ENCODE data around the gene ALAS1. TPM values are rescaled to one million over a fixed set of nuclear protein-coding genes. Genes with fewer than 3 reads are reported as not detected.
"Not testable (repeated sequence)": the region's sequence is repeated elsewhere in the genome, so short reads cannot be mapped to it uniquely, and the experiment has no call there.

Gene ALAS1
- total RNA-seq, 1 experiment from 2014 or later: 71.2 TPM

DNA sequence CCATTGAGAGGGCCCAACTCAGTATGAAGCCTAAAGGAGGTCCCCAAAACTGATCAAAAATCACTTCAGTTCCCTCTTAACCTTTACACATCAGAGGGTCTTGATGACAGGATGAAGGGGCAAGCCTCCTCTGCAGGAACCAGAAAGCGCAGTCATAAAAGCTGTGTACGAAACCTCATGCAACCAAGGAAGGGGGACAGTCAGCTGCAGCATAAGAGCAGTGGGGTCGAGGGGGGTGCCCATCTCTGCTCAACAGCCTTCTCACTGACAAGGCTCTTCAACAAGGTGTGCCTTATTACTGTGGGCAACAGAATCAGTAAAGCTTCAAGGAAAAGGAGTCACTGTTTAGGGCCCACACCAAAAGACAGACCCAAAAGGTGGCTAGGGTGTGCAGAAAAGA is 47.6 kb upstream of the ALAS1 start:
- Histone ChIP-seq H3K9me2 (ENCODE audit: insufficient read depth) (no peaks in the 10 kb centered on the region), H3F3A (ENCODE audit: insufficient read depth, low read depth) (peaks cover 16% of the 10 kb centered on the region), H3K79me2 (ENCODE audit: low read depth) (peaks cover 8% of the 10 kb centered on the region; the same call in 1 of the 2 replicates), H3K36me3 (ENCODE audit: low read depth) (no peaks in the 10 kb centered on the region; the same call in 1 of the 2 replicates), H3K27ac (no peak overlapping the region), H3K4me3 (no peak overlapping the region), H3K9me3 (ENCODE audit: insufficient read depth, low read depth) (no peaks in the 10 kb centered on the region), H3K27me3 (ENCODE audit: insufficient read depth, low read depth) (no peaks in the 10 kb centered on the region), H2AFZ (no peak overlapping the region), H3K4me2 (no peak overlapping the region), H4K20me1 (ENCODE audit: insufficient read depth) (no peaks in the 10 kb centered on the region), H3K4me1 (replicated peaks; ENCODE audit: insufficient read depth) (peaks cover 16% of the 10 kb centered on the region)
- TF ChIP-seq, protein P1, sequence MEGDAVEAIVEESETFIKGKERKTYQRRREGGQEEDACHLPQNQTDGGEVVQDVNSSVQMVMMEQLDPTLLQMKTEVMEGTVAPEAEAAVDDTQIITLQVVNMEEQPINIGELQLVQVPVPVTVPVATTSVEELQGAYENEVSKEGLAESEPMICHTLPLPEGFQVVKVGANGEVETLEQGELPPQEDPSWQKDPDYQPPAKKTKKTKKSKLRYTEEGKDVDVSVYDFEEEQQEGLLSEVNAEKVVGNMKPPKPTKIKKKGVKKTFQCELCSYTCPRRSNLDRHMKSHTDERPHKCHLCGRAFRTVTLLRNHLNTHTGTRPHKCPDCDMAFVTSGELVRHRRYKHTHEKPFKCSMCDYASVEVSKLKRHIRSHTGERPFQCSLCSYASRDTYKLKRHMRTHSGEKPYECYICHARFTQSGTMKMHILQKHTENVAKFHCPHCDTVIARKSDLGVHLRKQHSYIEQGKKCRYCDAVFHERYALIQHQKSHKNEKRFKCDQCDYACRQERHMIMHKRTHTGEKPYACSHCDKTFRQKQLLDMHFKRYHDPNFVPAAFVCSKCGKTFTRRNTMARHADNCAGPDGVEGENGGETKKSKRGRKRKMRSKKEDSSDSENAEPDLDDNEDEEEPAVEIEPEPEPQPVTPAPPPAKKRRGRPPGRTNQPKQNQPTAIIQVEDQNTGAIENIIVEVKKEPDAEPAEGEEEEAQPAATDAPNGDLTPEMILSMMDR (conservative IDR thresholded peaks at IDR 0.05): no peak
- no peak for TF ChIP-seq EZH2 (IDR thresholded peaks at IDR 0.05; ENCODE audit: low read depth)
- CTCF ChIA-PET: interaction anchor here (0.6 kb wide), 1 partner anchor 188 kb away, joined by 3 read pairs; no protein-coding TSS in a partner anchor
- DNase-seq: no peak
- POLR2A ChIA-PET (ENCODE audit: unreplicated experiment): no interaction called here
- intact Hi-C loops (cut with micrococcal nuclease; ENCODE audit: unreplicated experiment): loop anchor here (5.0 kb wide), 1 partner anchor 127 kb away; the partner anchor contains the start of gene WDR82
- no TSS peak for BruUV-seq (replicated peaks)

DNA sequence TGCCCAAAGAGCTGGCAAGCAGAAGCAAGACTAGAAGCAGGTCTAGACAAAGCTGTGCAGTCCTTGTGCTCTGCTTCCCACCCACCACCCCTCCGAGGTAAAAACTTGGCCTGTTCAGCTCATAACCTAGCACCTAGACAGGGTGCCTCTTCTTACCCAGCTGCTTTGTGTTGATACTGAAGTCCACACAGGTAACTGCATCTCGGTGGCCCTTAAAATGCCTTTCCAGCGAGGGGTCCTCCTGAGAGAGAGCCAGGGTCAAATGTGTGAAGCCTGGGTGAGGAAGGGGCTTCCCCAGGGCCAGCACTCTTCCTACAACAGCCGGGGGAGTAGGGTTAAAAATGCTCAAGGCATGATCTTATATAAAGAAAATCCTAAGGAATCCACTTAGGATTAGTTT is 47.1 kb upstream of the ALAS1 start:
- H3K27ac ChIP-seq: no peak overlapping the region
- H3K4me2 ChIP-seq: no peak overlapping the region
- no peaks in the 10 kb centered on the region for H3K9me2 ChIP-seq (ENCODE audit: insufficient read depth)
- peaks cover 8% of the 10 kb centered on the region; the same call in 1 of the 2 replicates for H3K79me2 ChIP-seq (ENCODE audit: low read depth)
- H3K4me1 ChIP-seq (replicated peaks; ENCODE audit: insufficient read depth): peaks cover 16% of the 10 kb centered on the region
- H3F3A ChIP-seq (ENCODE audit: insufficient read depth, low read depth): peaks cover 16% of the 10 kb centered on the region
- H3K36me3 ChIP-seq (ENCODE audit: low read depth): no peaks in the 10 kb centered on the region; the same call in 1 of the 2 replicates
- BruUV-seq (replicated peaks): no TSS peak
- POLR2A ChIA-PET (ENCODE audit: unreplicated experiment): no interaction called here
- H3K4me3 ChIP-seq: no peak overlapping the region
- DNase-seq: no peak
- CTCF ChIA-PET: interaction anchor here (0.6 kb wide), 1 partner anchor 188 kb away, joined by 3 read pairs; no protein-coding TSS in a partner anchor
- H2AFZ ChIP-seq: no peak overlapping the region
- intact Hi-C loops (cut with micrococcal nuclease; ENCODE audit: unreplicated experiment): loop anchor here (5.0 kb wide), 1 partner anchor 126 kb away; the partner anchor contains the start of gene WDR82
- no peaks in the 10 kb centered on the region for H3K9me3 ChIP-seq (ENCODE audit: insufficient read depth, low read depth)
- no peaks in the 10 kb centered on the region for H3K27me3 ChIP-seq (ENCODE audit: insufficient read depth, low read depth)
- no peaks in the 10 kb centered on the region for H4K20me1 ChIP-seq (ENCODE audit: insufficient read depth)
- TF ChIP-seq EZH2 (IDR thresholded peaks at IDR 0.05; ENCODE audit: low read depth): no peak

DNA sequence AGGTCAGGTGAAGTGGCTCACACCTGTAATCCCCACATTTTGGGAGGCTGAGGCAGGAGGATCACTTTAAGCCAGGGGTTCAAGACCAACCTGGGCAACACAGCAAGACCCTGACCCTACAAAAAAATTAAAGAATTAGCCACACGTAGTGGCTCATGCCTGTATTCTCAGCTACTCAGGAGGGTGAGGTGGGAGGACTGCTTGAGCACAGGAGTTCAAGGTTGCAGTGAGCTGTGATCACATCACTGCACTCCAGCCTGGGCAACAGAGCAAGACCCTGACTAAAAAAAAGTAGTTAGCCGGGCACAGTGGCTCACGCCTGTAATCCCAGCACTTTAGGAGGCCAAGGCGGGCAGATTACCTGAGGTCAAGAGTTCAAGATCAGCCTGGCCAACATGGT is 46.0 kb upstream of the ALAS1 start:
- H3K36me3 ChIP-seq (ENCODE audit: low read depth); CTCF ChIA-PET; H3K4me3 ChIP-seq; H3K27ac ChIP-seq; H3K9me3 ChIP-seq (ENCODE audit: insufficient read depth, low read depth); DNase-seq; H2AFZ ChIP-seq; H3K79me2 ChIP-seq (ENCODE audit: low read depth); H3K9me2 ChIP-seq (ENCODE audit: insufficient read depth); H4K20me1 ChIP-seq (ENCODE audit: insufficient read depth); H3K4me2 ChIP-seq; H3K27me3 ChIP-seq (ENCODE audit: insufficient read depth, low read depth); POLR2A ChIA-PET (ENCODE audit: unreplicated experiment): not testable (repeated sequence)
- intact Hi-C loops (cut with micrococcal nuclease; ENCODE audit: unreplicated experiment): loop anchor here (5.0 kb wide), 1 partner anchor 125 kb away; the partner anchor contains the start of gene WDR82
- Histone ChIP-seq H3K4me1 (replicated peaks; ENCODE audit: insufficient read depth) (peaks cover 16% of the 10 kb centered on the region), H3F3A (ENCODE audit: insufficient read depth, low read depth) (peaks cover 20% of the 10 kb centered on the region)
- BruUV-seq (replicated peaks): TSS peak; percentile 2

DNA sequence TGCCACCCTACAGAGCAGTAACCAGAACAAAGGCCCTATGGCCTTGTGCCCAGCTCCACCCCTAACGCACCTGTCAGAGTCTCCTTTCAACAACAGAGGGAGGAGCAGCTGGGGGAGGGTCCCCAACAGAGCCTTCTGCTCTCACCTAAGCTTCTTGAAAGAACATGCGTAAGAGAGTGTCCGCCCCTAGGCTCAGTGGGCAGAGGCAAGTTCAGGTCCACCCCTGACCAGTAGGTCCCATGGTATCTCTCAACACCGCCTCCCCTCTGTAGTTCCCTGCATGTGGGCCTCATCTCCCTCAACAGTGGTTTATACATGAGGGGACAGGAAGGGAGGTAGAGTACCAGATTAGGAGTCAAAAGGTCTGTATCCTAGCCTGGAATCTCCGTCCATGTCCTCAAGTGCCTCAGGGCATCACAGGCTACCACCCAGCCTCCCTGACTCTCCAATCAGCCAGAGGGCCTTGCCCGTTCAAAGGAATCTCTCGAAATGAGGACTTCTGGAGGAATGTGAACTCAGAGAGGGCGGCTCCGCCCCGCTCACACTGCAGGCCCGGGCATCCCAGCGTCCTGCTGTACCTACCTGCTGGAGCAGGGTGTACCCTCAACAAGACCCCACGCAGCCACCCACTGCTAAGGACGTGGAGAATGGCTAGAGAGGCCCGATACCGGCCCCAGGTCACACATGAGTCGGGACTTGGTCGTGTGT is 44.4 kb upstream of the ALAS1 start:
- H3F3A ChIP-seq (ENCODE audit: insufficient read depth, low read depth): peaks cover 20% of the 10 kb centered on the region
- POLR2A ChIA-PET (ENCODE audit: unreplicated experiment): interaction anchor here (0.5 to 0.6 kb wide), 3 partner anchors 9 to 181 kb away, joined by 3 to 7 read pairs (median 6); no protein-coding TSS in a partner anchor
- H3K27ac ChIP-seq: peak overlapping the region; percentile 22; the same call in 1 of the 2 replicates
- peak; percentile 79 to 80 for DNase-seq
- H4K20me1 ChIP-seq (ENCODE audit: insufficient read depth): no peaks in the 10 kb centered on the region
- H3K27me3 ChIP-seq (ENCODE audit: insufficient read depth, low read depth): no peaks in the 10 kb centered on the region
- H2AFZ ChIP-seq: peak overlapping the region; percentile 92
- CTCF ChIA-PET: interaction anchor here (0.6 to 1.3 kb wide), 2 partner anchors 65 to 84 kb away, joined by 3 to 5 read pairs; no protein-coding TSS in a partner anchor
- peak overlapping the region; percentile 82 for H3K4me2 ChIP-seq
- TSS peak; percentile 64 for BruUV-seq (replicated peaks)
- peak overlapping the region; percentile 90 for H3K4me3 ChIP-seq
- no peak for TF ChIP-seq EZH2 (IDR thresholded peaks at IDR 0.05; ENCODE audit: low read depth)
- TF ChIP-seq, protein P1 (conservative IDR thresholded peaks at IDR 0.05): no peak
- no peaks in the 10 kb centered on the region for H3K9me3 ChIP-seq (ENCODE audit: insufficient read depth, low read depth)
- intact Hi-C loops (cut with micrococcal nuclease; ENCODE audit: unreplicated experiment): loop anchor here (1.0 to 5.0 kb wide), 3 partner anchors 45 to 124 kb away; partner anchors contain the start of genes ALAS1 and WDR82
- H3K4me1 ChIP-seq (replicated peaks; ENCODE audit: insufficient read depth): peaks cover 16% of the 10 kb centered on the region
- no peaks in the 10 kb centered on the region for H3K9me2 ChIP-seq (ENCODE audit: insufficient read depth)
- H3K36me3 ChIP-seq (ENCODE audit: low read depth): no peaks in the 10 kb centered on the region
- H3K79me2 ChIP-seq (ENCODE audit: low read depth): peaks cover 8% of the 10 kb centered on the region; the same call in 1 of the 2 replicates

All from PC-9 (cell line).